ENCODE results near the gene HS3ST3A1.
"Not testable (repeated sequence)": the region's sequence is repeated elsewhere in the genome, so short reads cannot be mapped to it uniquely, and the experiment has no call there.

HS3ST3A1 gene

DNA sequence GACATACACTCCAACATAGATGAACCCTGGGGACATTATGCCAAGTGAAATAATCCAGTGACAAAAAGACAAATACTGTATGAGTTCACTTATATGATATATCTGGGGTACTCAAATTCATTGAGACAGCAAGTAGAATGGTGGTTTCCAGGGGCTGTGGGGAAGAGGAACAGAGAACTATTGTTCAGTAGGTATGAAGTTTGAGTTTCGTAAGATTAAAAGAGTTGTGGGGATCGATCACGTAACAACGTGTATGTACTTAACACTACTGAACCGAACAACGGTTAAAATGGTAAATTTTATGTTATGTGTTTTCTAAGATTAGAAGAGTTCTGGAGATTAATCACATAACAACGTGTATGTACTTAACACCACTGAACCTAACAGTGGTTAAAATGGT, 100.8 kb downstream of the HS3ST3A1 start:
- Histone ChIP-seq H3K9ac (ENCODE audit: low read depth in 1 of 2, low read length in 2 of 2) (no peak overlapping the region), H3K36me3 (ENCODE audit: control insufficient read depth in 1 of 2, insufficient read depth in 2 of 2, low read length in 2 of 2) (no peaks in the 10 kb centered on the region), H3K27ac (ENCODE audit: low read depth, low read length) (no peak overlapping the region), H3K27me3 (ENCODE audit: control insufficient read depth in 1 of 2, insufficient read depth in 2 of 2, low read length in 2 of 2) (no peaks in the 10 kb centered on the region), H3K9me3 (ENCODE audit: control insufficient read depth in 1 of 2, low read length in 2 of 2) (no peaks in the 10 kb centered on the region), H3K4me3 (ENCODE audit: low read depth in 1 of 2, low read length in 2 of 2) (no peak overlapping the region), H3K4me1 (ENCODE audit: control insufficient read depth in 1 of 2, insufficient read depth in 2 of 2, low read length in 2 of 2) (no peaks in the 10 kb centered on the region)

DNA sequence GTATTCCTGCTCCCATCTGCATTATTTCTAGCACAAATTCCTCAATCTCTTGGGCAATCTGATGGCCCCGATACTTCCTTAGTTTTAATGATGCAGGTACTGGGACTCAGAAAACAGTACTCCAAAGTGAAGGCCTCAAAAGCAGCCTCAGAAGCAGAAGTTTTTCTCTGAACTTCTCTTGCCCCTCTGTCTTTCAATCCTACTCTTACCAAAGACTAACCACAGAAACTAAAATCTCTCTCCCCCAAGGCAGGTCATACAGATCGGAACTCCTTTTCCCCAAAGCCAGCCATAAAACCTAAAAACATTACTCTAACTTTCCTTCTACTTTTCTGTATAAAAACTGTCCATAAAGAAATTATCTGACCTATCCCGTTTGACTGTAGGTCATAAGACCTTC, 103.5 kb downstream of the HS3ST3A1 start:
- no peak overlapping the region for H3K4me3 ChIP-seq (ENCODE audit: low read depth in 1 of 2, low read length in 2 of 2)
- no peaks in the 10 kb centered on the region for H3K9me3 ChIP-seq (ENCODE audit: control insufficient read depth in 1 of 2, low read length in 2 of 2)
- no peaks in the 10 kb centered on the region for H3K27me3 ChIP-seq (ENCODE audit: control insufficient read depth in 1 of 2, insufficient read depth in 2 of 2, low read length in 2 of 2)
- H3K4me1 ChIP-seq (ENCODE audit: control insufficient read depth in 1 of 2, insufficient read depth in 2 of 2, low read length in 2 of 2) = no peaks in the 10 kb centered on the region
- no peaks in the 10 kb centered on the region for H3K36me3 ChIP-seq (ENCODE audit: control insufficient read depth in 1 of 2, insufficient read depth in 2 of 2, low read length in 2 of 2)
- H3K9ac ChIP-seq (ENCODE audit: low read depth in 1 of 2, low read length in 2 of 2) = no peak overlapping the region
- H3K27ac ChIP-seq (ENCODE audit: low read depth, low read length) = no peak overlapping the region

DNA sequence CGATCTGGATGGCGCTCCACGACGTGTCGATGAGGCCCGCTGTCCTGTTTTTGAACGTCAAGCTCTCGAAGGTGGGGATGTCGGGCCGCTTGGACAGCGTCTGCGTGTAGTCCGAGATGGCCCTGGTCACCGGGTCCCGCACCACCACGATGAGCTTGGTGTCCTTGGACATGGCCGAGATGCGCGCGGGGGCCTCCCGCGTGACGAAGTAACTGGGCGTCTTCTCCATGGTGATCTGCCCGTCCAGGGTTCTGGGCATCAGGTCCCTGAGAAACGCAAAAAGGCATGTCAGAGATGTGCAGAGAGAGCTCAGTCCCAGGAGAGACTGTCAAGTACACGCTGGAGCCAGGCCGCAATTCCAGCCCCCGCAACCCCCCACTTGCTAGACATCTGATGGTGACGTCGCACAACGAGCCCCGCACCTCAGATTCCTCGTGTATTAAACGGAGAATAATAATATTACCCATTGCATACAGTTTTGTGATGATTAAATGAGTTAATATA, 105.1 kb downstream of the HS3ST3A1 start:
- H3K4me1 ChIP-seq (ENCODE audit: control insufficient read depth in 1 of 2, insufficient read depth in 2 of 2, low read length in 2 of 2); H3K9ac ChIP-seq (ENCODE audit: low read depth in 1 of 2, low read length in 2 of 2); H3K27ac ChIP-seq (ENCODE audit: low read depth, low read length); H3K27me3 ChIP-seq (ENCODE audit: control insufficient read depth in 1 of 2, insufficient read depth in 2 of 2, low read length in 2 of 2); H3K4me3 ChIP-seq (ENCODE audit: low read depth in 1 of 2, low read length in 2 of 2); H3K9me3 ChIP-seq (ENCODE audit: control insufficient read depth in 1 of 2, low read length in 2 of 2); H3K36me3 ChIP-seq (ENCODE audit: control insufficient read depth in 1 of 2, insufficient read depth in 2 of 2, low read length in 2 of 2): not testable (repeated sequence)

DNA sequence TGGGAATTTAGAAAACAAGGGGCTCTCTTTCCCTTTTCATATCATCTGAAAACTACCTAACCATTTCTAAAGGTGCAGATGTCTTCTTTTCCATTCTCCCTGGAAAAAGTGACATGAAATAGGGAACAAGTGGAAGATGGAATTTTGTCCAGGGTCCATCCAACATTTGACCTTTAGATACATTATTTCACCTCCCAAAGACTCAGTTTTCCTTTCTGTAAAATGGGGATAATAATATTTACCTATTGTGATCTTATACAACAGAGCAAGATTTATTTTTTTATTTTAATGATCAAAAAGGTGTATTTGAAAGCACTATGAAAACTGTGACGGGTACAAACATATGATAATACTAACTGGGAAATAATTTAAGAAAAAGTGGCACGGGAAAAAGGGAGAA, 106.3 kb downstream of the HS3ST3A1 start:
- Histone ChIP-seq H3K27me3 (ENCODE audit: control insufficient read depth in 1 of 2, insufficient read depth in 2 of 2, low read length in 2 of 2) (no peaks in the 10 kb centered on the region), H3K4me1 (ENCODE audit: control insufficient read depth in 1 of 2, insufficient read depth in 2 of 2, low read length in 2 of 2) (no peaks in the 10 kb centered on the region), H3K4me3 (ENCODE audit: low read depth in 1 of 2, low read length in 2 of 2) (no peak overlapping the region), H3K36me3 (ENCODE audit: control insufficient read depth in 1 of 2, insufficient read depth in 2 of 2, low read length in 2 of 2) (no peaks in the 10 kb centered on the region), H3K9me3 (ENCODE audit: control insufficient read depth in 1 of 2, low read length in 2 of 2) (no peaks in the 10 kb centered on the region), H3K27ac (ENCODE audit: low read depth, low read length) (no peak overlapping the region), H3K9ac (ENCODE audit: low read depth in 1 of 2, low read length in 2 of 2) (no peak overlapping the region)

DNA sequence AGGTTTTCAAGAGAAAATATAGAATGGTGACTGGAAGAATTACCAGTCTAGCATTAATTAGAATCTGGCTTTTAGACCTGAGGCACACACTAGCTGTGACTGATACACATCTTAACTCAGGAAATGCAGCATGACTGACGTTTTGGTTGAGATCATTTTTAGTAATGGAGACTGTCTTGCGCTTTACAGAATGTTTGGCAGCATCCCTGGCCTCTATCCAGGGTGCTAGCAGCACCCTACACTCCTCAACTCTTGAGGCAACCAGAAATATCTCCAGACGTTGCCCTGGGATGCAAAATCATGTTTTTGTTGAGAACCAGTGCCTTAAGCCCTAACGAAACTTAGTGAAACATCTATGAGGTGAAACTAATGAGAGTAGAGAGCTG, 109.0 kb downstream of the HS3ST3A1 start:
- no peak overlapping the region for H3K9ac ChIP-seq (ENCODE audit: low read depth in 1 of 2, low read length in 2 of 2)
- no peaks in the 10 kb centered on the region for H3K4me1 ChIP-seq (ENCODE audit: control insufficient read depth in 1 of 2, insufficient read depth in 2 of 2, low read length in 2 of 2)
- no peaks in the 10 kb centered on the region for H3K9me3 ChIP-seq (ENCODE audit: control insufficient read depth in 1 of 2, low read length in 2 of 2)
- H3K4me3 ChIP-seq (ENCODE audit: low read depth in 1 of 2, low read length in 2 of 2) = no peak overlapping the region
- no peaks in the 10 kb centered on the region for H3K36me3 ChIP-seq (ENCODE audit: control insufficient read depth in 1 of 2, insufficient read depth in 2 of 2, low read length in 2 of 2)
- H3K27ac ChIP-seq (ENCODE audit: low read depth, low read length) = no peak overlapping the region
- H3K27me3 ChIP-seq (ENCODE audit: control insufficient read depth in 1 of 2, insufficient read depth in 2 of 2, low read length in 2 of 2) = no peaks in the 10 kb centered on the region

DNA sequence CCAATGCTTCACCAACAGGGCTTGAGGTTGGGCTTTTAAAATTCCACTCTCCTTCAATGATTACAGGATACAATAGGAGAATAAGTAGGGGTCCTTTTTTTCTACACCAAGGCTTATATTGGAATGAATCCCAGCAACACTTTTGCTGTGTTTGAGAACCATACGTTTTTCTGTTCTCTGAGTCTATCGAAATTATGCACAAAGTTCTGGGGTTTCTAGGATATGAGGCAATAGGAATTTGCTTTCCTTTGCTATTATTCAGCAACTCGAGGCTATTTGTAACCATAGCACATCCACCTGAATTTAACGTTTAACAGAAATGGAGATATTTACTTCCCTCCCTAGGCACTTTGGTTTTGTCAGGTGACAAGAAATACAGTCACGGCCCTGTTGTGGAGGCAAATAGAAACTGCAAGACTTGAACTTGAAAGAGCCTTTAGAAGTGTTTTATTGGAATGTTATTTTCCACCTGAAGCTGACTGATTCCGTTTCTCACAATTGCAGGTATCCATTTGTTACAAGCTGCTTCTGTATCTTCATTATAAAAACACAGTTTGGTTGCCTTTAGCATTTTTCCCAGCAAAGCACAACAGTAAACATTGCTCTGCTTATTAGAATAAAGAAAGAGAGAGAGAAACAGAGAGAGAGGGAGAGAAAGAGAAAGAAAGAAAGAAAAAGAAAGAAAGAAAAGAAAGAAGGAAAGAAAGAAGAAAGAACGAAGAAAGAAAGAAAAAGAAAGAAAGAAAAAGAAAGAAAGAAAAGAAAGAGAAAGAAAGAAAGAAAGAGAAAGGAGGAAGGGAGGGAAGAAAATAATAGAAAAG, 109.6 kb downstream of the HS3ST3A1 start:
- H3K36me3 ChIP-seq (ENCODE audit: control insufficient read depth in 1 of 2, insufficient read depth in 2 of 2, low read length in 2 of 2) = no peaks in the 10 kb centered on the region

DNA sequence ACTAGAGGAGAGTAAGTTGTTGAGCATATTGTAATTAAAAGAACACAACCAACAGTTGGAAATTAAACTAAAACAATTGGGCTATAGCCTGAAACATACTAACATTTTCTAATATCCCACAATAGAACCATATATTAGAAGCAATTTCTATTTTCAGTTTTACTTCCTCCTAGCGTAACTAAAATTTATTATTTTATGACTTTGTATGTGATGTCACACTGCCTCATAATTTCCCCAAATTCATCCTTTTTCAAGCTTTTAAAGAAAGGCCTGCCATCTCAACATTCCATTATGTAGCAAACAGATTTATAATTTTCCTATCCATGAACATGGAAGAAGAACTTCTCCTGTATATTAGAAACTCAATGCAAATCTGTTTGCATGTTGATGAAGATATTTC, 110.2 kb downstream of the HS3ST3A1 start:
- no peaks in the 10 kb centered on the region for H3K4me1 ChIP-seq (ENCODE audit: control insufficient read depth in 1 of 2, insufficient read depth in 2 of 2, low read length in 2 of 2)
- H3K27me3 ChIP-seq (ENCODE audit: control insufficient read depth in 1 of 2, insufficient read depth in 2 of 2, low read length in 2 of 2) = no peaks in the 10 kb centered on the region
- no peak overlapping the region for H3K27ac ChIP-seq (ENCODE audit: low read depth, low read length)
- H3K4me3 ChIP-seq (ENCODE audit: low read depth in 1 of 2, low read length in 2 of 2) = no peak overlapping the region
- no peak overlapping the region for H3K9ac ChIP-seq (ENCODE audit: low read depth in 1 of 2, low read length in 2 of 2)
- no peaks in the 10 kb centered on the region for H3K9me3 ChIP-seq (ENCODE audit: control insufficient read depth in 1 of 2, low read length in 2 of 2)
- H3K36me3 ChIP-seq (ENCODE audit: control insufficient read depth in 1 of 2, insufficient read depth in 2 of 2, low read length in 2 of 2) = no peaks in the 10 kb centered on the region

More for the DNA sequence above, 109.6 kb downstream of the HS3ST3A1 start:
- no peak overlapping the region for H3K27ac ChIP-seq (ENCODE audit: low read depth, low read length)
- H3K9me3 ChIP-seq (ENCODE audit: control insufficient read depth in 1 of 2, low read length in 2 of 2) = no peaks in the 10 kb centered on the region
- no peaks in the 10 kb centered on the region for H3K4me1 ChIP-seq (ENCODE audit: control insufficient read depth in 1 of 2, insufficient read depth in 2 of 2, low read length in 2 of 2)
- H3K9ac ChIP-seq (ENCODE audit: low read depth in 1 of 2, low read length in 2 of 2) = no peak overlapping the region
- H3K4me3 ChIP-seq (ENCODE audit: low read depth in 1 of 2, low read length in 2 of 2) = no peak overlapping the region
- no peaks in the 10 kb centered on the region for H3K27me3 ChIP-seq (ENCODE audit: control insufficient read depth in 1 of 2, insufficient read depth in 2 of 2, low read length in 2 of 2)

DNA sequence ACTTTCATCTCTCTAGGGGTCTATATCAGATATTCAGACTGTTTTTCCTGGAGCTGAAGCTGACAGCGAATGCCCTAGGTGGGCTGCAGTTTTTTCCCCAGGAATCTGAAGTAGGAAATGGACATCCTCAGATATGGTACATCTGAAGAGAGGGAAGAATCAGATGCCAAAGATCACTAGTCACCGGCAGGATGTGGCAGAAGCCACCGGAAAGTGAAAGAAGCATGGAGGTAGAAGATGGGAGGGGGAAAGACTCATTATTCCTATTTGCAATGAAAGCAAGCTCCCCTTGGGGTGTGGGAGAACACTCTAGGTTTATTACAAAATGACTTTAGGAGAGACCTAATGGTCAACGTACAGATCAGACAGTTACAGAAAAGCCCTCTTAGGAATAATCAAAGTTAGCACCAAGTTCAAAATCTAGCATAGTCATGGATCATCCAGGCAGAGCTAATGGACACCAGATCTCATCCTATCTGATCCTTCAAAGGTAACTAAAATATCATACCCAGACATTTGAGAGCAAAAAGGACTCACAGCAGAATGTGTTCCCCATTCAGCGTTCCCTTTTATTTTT, 110.7 kb downstream of the HS3ST3A1 start:
- Histone ChIP-seq H3K27me3 (ENCODE audit: control insufficient read depth in 1 of 2, insufficient read depth in 2 of 2, low read length in 2 of 2) (no peaks in the 10 kb centered on the region), H3K9me3 (ENCODE audit: control insufficient read depth in 1 of 2, low read length in 2 of 2) (no peaks in the 10 kb centered on the region), H3K4me1 (ENCODE audit: control insufficient read depth in 1 of 2, insufficient read depth in 2 of 2, low read length in 2 of 2) (no peaks in the 10 kb centered on the region), H3K4me3 (ENCODE audit: low read depth in 1 of 2, low read length in 2 of 2) (no peak overlapping the region), H3K27ac (ENCODE audit: low read depth, low read length) (no peak overlapping the region), H3K9ac (ENCODE audit: low read depth in 1 of 2, low read length in 2 of 2) (no peak overlapping the region), H3K36me3 (ENCODE audit: control insufficient read depth in 1 of 2, insufficient read depth in 2 of 2, low read length in 2 of 2) (no peaks in the 10 kb centered on the region)

DNA sequence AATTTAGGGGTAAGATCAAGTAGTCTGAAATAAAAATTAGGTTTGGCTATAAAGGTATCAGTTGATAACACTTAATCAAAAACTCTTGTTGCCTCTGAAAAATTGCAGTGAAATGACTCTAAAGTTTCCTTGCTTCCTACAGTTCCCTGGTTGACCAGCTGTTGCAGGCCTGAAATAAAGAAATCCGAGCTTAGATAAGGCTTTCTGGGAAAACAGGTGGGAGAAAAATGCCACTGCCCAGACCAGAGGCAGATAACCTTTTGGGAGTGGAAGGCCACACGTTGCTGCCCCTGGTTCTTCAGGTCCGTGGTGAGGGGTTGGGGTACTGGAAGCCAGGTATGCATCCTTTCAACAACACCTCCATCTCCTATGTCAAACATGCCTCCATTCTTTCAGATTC, 111.3 kb downstream of the HS3ST3A1 start:
- no peaks in the 10 kb centered on the region for H3K36me3 ChIP-seq (ENCODE audit: control insufficient read depth in 1 of 2, insufficient read depth in 2 of 2, low read length in 2 of 2)
- no peaks in the 10 kb centered on the region for H3K27me3 ChIP-seq (ENCODE audit: control insufficient read depth in 1 of 2, insufficient read depth in 2 of 2, low read length in 2 of 2)
- H3K4me3 ChIP-seq (ENCODE audit: low read depth in 1 of 2, low read length in 2 of 2) = no peak overlapping the region

DNA sequence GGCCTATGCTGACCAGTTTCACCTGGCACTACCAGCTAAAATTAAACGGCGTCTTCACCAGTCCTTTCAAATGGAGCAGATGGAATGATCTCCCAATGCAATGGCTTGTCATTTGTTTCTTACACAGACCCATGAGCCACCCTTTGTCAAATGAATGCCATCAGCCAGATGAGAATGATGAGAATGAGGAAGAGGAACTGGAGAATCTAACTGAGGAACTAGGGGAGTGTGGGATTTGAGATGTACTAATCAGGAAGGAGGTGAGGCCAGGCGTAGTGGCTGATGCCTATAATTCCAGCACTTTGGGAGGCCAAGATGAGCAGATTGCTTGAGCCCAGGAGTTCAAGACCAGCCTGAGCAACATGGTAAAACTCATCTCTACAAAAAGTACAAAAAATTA, 116.4 kb downstream of the HS3ST3A1 start:
- Histone ChIP-seq H3K27me3 (ENCODE audit: control insufficient read depth in 1 of 2, insufficient read depth in 2 of 2, low read length in 2 of 2) (no peaks in the 10 kb centered on the region), H3K27ac (ENCODE audit: low read depth, low read length) (no peak overlapping the region), H3K36me3 (ENCODE audit: control insufficient read depth in 1 of 2, insufficient read depth in 2 of 2, low read length in 2 of 2) (no peaks in the 10 kb centered on the region), H3K9me3 (ENCODE audit: control insufficient read depth in 1 of 2, low read length in 2 of 2) (peaks cover 10 to 14% of the 10 kb centered on the region in 2 donors), H3K4me1 (ENCODE audit: control insufficient read depth in 1 of 2, insufficient read depth in 2 of 2, low read length in 2 of 2) (no peaks in the 10 kb centered on the region), H3K4me3 (ENCODE audit: low read depth in 1 of 2, low read length in 2 of 2) (no peak overlapping the region), H3K9ac (ENCODE audit: low read depth in 1 of 2, low read length in 2 of 2) (no peak overlapping the region)

More for the DNA sequence above, 111.3 kb downstream of the HS3ST3A1 start:
- Histone ChIP-seq H3K4me1 (ENCODE audit: control insufficient read depth in 1 of 2, insufficient read depth in 2 of 2, low read length in 2 of 2) (no peaks in the 10 kb centered on the region), H3K9ac (ENCODE audit: low read depth in 1 of 2, low read length in 2 of 2) (no peak overlapping the region), H3K27ac (ENCODE audit: low read depth, low read length) (no peak overlapping the region), H3K9me3 (ENCODE audit: control insufficient read depth in 1 of 2, low read length in 2 of 2) (no peaks in the 10 kb centered on the region)

All from duodenal mucosa (tissue), 2 donors.